Muscle of back (tissue), 11 donors: ENCODE measurements around the gene HPCA. TPM values are rescaled to one million over a fixed set of nuclear protein-coding genes. Genes with fewer than 3 reads are reported as not detected.

ENCODE experiments used
- DNase-seq, 3 donors: peaks; one replicate each; pipeline versions ENCODE4 v3.0.0 to v3.0.0-alpha.2; 2013
- polyA plus RNA-seq, 10 donors: library from polyadenylated mRNA; unstranded; fragments of 120-200 nt; gene quantifications; one replicate each; pipeline ENCODE4 v1.2.1, GENCODE V29; 2013; ENCODE audit not compliant: insufficient read length in 10 of 10

HPCA gene
- polyA plus RNA-seq, 10 donors, result 0.13 to 1.2 (median 0.21) TPM

- no peak for DNase-seq
Measured at GRCh38 chr1:32888677-32889420, 2.6 kb downstream of the HPCA start.

GRCh38 chr1:32889731-32890278, 3.5 kb downstream of the HPCA start:
- no peak for DNase-seq

- no peak for DNase-seq
Measured at GRCh38 chr1:32890516-32891240, 4.4 kb downstream of the HPCA start.

- no peak for DNase-seq
Measured at GRCh38 chr1:32891241-32891570, 4.9 kb downstream of the HPCA start.

- DNase-seq, result no peak
Measured at GRCh38 chr1:32891630-32892029, 5.3 kb downstream of the HPCA start.

- DNase-seq, result peak in 1 of 3 donors; percentile 65
Measured at GRCh38 chr1:32892368-32893197, 6.3 kb downstream of the HPCA start.

- peak in 2 of 3 donors; percentile 64 to 84 for DNase-seq
Measured at GRCh38 chr1:32893198-32894018, 7.1 kb downstream of the HPCA start.

- no peak for DNase-seq
Measured at GRCh38 chr1:32894019-32894600, 7.8 kb downstream of the HPCA start.

- no peak for DNase-seq
Measured at GRCh38 chr1:32894681-32895080, 8.4 kb downstream of the HPCA start.

- DNase-seq, result no peak
Measured at GRCh38 chr1:32895325-32896215, 9.3 kb downstream of the HPCA start.

- no peak for DNase-seq
Measured at GRCh38 chr1:32896451-32896850, 10.2 kb downstream of the HPCA start.

GRCh38 chr1:32897082-32898049, 11.1 kb downstream of the HPCA start:
- no peak for DNase-seq

GRCh38 chr1:32898056-32898455, 11.8 kb downstream of the HPCA start:
- DNase-seq, result no peak

- no peak for DNase-seq
Measured at GRCh38 chr1:32898958-32899357, 12.7 kb downstream of the HPCA start.

- DNase-seq, result no peak
Measured at GRCh38 chr1:32899586-32900296, 13.4 kb downstream of the HPCA start.

- no peak for DNase-seq
Measured at GRCh38 chr1:32900371-32900955, 14.2 kb downstream of the HPCA start.
